ENCODE measurements around the gene PPP3CA.

GRCh38 chr4:101009471-101009870, 337.9 kb downstream of the PPP3CA start:
- TF ChIP-seq EZH2phosphoT487 (IDR thresholded peaks at IDR 0.05; ENCODE audit: insufficient read depth, low read depth) = no peak
- TF ChIP-seq EZH2 (IDR thresholded peaks at IDR 0.05; ENCODE audit: insufficient read depth, poor library complexity, severe bottlenecking) = no peak
